ENCODE results near the gene COG6.
A peak's percentile ranks its signal among the peaks of the same experiment; 100 is the strongest.

Gene COG6

DNA sequence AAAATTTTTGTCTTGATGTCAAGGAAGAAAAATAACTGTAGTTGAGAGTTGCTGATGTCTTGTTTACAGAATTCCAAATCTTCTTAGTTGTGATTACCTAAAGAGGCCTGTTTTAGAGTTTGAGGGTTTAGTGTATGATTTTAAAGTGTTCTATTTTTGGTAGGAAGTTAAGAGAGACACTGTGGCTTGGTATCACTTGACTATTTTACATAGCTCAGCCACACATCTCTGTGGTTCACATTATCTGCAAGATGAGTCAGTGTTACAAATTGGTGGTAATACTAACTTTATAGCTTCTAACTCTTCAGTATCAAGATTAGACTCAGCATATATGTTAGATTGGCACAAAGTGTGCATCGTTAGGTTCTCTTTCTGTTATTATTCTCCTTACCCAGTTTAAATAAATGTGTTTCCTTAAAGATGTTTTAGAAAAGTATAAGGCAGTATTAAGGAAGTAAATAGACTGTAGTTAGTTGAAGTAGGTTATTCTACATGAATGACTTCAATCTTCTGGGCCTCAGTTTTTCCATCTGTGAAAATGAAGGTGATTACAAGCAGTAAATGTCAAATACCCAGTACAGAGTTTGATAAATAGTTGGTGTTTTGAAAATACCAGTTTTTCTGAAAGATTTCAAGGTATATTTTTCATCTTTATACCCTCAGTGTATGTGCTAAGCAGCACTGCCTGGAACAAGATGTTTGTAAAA is 33.4 kb downstream of the COG6 start:
- no peak overlapping the region for H3K27ac ChIP-seq
- no peak overlapping the region for H3K4me3 ChIP-seq (ENCODE audit: low read depth, low read length)

DNA sequence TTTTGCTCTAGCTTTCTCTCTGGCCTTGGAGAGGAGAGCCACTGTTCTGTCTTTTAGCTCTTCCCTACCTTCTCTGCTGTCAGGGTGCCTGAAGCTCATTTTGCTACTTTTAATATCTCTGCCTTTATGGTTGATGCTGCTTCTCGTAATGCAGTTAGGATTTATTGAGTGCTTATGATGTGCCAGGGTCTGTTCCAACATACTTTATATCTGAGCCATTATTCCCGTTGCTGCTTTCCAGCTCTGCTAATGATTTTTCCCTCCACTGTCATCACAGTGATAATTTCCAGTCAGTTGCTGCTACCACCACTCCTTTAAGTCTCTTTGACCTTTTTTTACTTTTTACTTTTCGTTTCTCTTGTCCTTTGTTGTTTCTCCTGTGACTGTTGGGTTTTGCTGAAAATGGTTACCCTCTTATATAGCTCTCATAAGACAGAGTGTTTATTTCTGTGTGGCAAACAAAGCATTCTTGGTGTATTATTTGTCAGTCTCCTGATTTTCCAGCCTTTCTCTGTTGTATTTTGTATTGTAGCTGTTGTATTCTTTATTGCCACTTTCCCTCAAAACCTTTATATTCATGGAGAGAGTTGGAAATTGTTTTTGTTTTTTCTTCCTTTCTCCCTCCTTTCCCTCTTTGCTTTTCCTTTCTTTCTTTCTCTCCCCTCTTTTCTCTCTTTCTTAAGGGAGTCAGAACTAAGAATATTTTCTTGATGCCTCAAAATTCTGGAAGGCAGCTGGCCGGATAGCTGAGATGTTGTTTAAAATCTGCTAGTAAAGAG is 37.4 kb downstream of the COG6 start:
- Histone ChIP-seq H3K4me3 (ENCODE audit: low read depth, low read length) (no peak overlapping the region), H3K27me3 (replicated peaks) (no peaks in the 10 kb centered on the region), H3K36me3 (replicated peaks) (peaks cover 5% of the 10 kb centered on the region), H3K27ac (no peak overlapping the region)
- TF ChIP-seq, protein P1, sequence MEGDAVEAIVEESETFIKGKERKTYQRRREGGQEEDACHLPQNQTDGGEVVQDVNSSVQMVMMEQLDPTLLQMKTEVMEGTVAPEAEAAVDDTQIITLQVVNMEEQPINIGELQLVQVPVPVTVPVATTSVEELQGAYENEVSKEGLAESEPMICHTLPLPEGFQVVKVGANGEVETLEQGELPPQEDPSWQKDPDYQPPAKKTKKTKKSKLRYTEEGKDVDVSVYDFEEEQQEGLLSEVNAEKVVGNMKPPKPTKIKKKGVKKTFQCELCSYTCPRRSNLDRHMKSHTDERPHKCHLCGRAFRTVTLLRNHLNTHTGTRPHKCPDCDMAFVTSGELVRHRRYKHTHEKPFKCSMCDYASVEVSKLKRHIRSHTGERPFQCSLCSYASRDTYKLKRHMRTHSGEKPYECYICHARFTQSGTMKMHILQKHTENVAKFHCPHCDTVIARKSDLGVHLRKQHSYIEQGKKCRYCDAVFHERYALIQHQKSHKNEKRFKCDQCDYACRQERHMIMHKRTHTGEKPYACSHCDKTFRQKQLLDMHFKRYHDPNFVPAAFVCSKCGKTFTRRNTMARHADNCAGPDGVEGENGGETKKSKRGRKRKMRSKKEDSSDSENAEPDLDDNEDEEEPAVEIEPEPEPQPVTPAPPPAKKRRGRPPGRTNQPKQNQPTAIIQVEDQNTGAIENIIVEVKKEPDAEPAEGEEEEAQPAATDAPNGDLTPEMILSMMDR (IDR thresholded peaks at IDR 0.05; ENCODE audit: low read depth, low read length, missing control alignments) = no peak
- in situ Hi-C loops (cut with HindIII; ENCODE audit: low pct_ligation_motif_present, low sequenced_read_pairs) = no loop called here
- no peak for DNase-seq

More for the DNA sequence above, 33.4 kb downstream of the COG6 start:
- peak; percentile 53 for DNase-seq
- Histone ChIP-seq H3K27me3 (replicated peaks) (no peaks in the 10 kb centered on the region), H3K36me3 (replicated peaks) (peaks cover 10% of the 10 kb centered on the region)
- in situ Hi-C loops (cut with HindIII; ENCODE audit: low pct_ligation_motif_present, low sequenced_read_pairs) = no loop called here
- TF ChIP-seq, protein P1 (IDR thresholded peaks at IDR 0.05; ENCODE audit: low read depth, low read length, missing control alignments) = no peak

DNA sequence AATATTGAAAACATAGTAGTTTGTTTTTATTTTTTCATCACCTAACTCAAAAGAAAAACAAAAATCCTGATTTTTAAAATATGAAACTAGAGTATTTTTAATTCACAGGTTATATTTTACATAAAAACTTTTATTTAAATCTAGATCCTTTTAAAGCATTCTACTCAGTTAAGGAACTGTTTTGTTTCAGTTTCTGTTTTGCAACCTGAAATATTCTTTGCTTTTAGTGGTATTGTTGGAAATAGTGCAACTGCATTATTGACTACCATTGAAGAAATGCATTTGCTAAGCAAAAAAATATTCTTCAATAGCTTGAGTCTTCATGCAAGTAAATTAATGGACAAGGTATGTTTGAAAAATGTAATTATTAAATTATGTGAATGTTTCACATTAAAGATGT is 43.8 kb downstream of the COG6 start:
- Histone ChIP-seq H3K27ac (no peak overlapping the region), H3K36me3 (replicated peaks) (no peaks in the 10 kb centered on the region), H3K4me3 (ENCODE audit: low read depth, low read length) (no peak overlapping the region), H3K27me3 (replicated peaks) (no peaks in the 10 kb centered on the region)
- in situ Hi-C loops (cut with HindIII; ENCODE audit: low pct_ligation_motif_present, low sequenced_read_pairs) = no loop called here
- DNase-seq = no peak
- TF ChIP-seq, protein P1 (IDR thresholded peaks at IDR 0.05; ENCODE audit: low read depth, low read length, missing control alignments) = no peak

DNA sequence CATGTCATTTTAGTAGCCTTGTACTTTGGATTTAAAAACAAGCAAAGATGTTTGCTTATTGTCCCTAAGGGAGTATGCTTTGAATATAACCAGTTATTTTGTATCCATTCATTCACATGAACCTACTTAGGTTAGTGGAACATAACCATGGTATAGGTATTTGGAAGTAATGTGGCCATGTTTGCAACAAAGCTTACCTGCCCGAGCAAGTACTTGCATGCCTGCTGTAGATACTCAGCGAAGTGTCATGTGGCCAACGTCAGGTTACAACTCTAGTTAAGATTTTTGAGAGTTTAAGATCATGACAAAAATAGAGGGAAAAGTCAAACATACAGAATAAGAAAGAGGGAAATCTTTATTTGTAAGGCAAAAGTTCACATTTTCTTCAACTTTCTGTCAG is 57.2 kb downstream of the COG6 start:
- no peaks in the 10 kb centered on the region for H3K27me3 ChIP-seq (replicated peaks)

DNA sequence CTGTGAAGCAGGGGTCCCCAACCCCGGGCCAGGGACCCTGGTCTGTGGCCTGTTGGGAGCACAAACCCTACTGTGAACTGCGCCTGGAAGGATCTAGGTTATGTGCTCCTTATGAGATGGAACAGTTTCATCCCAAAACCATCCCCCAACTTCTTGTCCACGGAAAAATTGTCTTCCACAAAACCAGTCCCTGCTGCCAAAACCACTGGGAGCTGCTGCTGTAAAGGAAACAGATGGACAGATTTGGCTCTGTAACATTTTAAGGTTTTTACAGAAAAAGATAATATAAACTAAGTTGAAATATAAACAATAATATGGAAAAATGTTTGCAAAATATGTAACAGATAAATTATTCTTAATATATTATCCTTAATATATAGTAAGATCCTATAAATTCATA is 73.7 kb downstream of the COG6 start:
- in situ Hi-C loops (cut with HindIII; ENCODE audit: low pct_ligation_motif_present, low sequenced_read_pairs) = no loop called here
- DNase-seq = no peak
- Histone ChIP-seq H3K27me3 (replicated peaks) (no peaks in the 10 kb centered on the region), H3K27ac (no peak overlapping the region), H3K36me3 (replicated peaks) (peaks cover 8% of the 10 kb centered on the region), H3K4me3 (ENCODE audit: low read depth, low read length) (no peak overlapping the region)
- TF ChIP-seq, protein P1 (IDR thresholded peaks at IDR 0.05; ENCODE audit: low read depth, low read length, missing control alignments) = no peak

More for the DNA sequence above, 57.2 kb downstream of the COG6 start:
- TF ChIP-seq, protein P1 (IDR thresholded peaks at IDR 0.05; ENCODE audit: low read depth, low read length, missing control alignments) = no peak
- Histone ChIP-seq H3K4me3 (ENCODE audit: low read depth, low read length) (no peak overlapping the region), H3K36me3 (replicated peaks) (no peaks in the 10 kb centered on the region), H3K27ac (no peak overlapping the region)
- DNase-seq = no peak
- in situ Hi-C loops (cut with HindIII; ENCODE audit: low pct_ligation_motif_present, low sequenced_read_pairs) = no loop called here
